HG03064 (cell line): ENCODE measurements around the gene SLC34A1.

Experiments used
- ATAC-seq: cut with Tn5 transposase; IDR thresholded peaks from one replicate; pipeline ENCODE4 v1.9.1; 2021; ENCODE audit warnings: low read depth; ENCODE audit not compliant: unreplicated experiment

SLC34A1 gene

GRCh38 chr5:177442066-177442826 lies 58.0 kb downstream of the SLC34A1 start:
- ATAC-seq: no peak

- no peak for ATAC-seq
These were observed 59.1 kb downstream of the SLC34A1 start for GRCh38 chr5:177443144-177443983.

- no peak for ATAC-seq
These were observed 60.1 kb downstream of the SLC34A1 start for GRCh38 chr5:177444106-177445051.

- ATAC-seq: no peak
These were observed 61.0 kb downstream of the SLC34A1 start for GRCh38 chr5:177445052-177445916.

GRCh38 chr5:177445917-177446199 lies 61.6 kb downstream of the SLC34A1 start:
- ATAC-seq: no peak

GRCh38 chr5:177446200-177447065 lies 62.2 kb downstream of the SLC34A1 start, which contains the start of gene PRR7:
PRR7 (plus strand) TSS chr5:177446814; CDS start chr5:177455068, 8,254 bp downstream.
- peak; percentile 49 for ATAC-seq

- ATAC-seq: peak; percentile 43
These were observed 62.9 kb downstream of the SLC34A1 start for GRCh38 chr5:177447066-177447610.

- no peak for ATAC-seq
These were observed 63.5 kb downstream of the SLC34A1 start for GRCh38 chr5:177447611-177448243.
